T-helper 17 cell (primary cell): ENCODE results near the gene SELENOO. TPM values are rescaled to one million over a fixed set of nuclear protein-coding genes. Genes with fewer than 3 reads are reported as not detected.

Experiments
- ATAC-seq: fragments of 150-1000 bp; cut with Tn5 transposase; 2 replicates; pipeline ENCODE4 v1.10.0; 2021; ENCODE audit warnings: mild to moderate bottlenecking, moderate library complexity
- DNase-seq, 3 donors: peaks; one replicate each; pipeline versions ENCODE4 v3.0.0 to v3.0.0-alpha.2; 2020 to 2021
- H3K9me3 ChIP-seq: one replicate; pipeline ENCODE4 v1.7.0; 2013; ENCODE audit warnings: low read length, mild to moderate bottlenecking; ENCODE audit not compliant: control insufficient read depth, poor library complexity, severe bottlenecking
- H3K27ac Mint-ChIP-seq: one replicate; pipeline ENCODE4 v1.8.0; 2022; ENCODE audit warnings: mild to moderate bottlenecking, moderate library complexity, mixed read lengths
- H3K27me3 Mint-ChIP-seq: one replicate; pipeline ENCODE4 v1.8.0; 2022; ENCODE audit warnings: mixed read lengths
- H3K36me3 Mint-ChIP-seq: one replicate; pipeline ENCODE4 v1.8.0; 2022; ENCODE audit warnings: low read depth, mixed read lengths
- H3K4me1 Mint-ChIP-seq: one replicate; pipeline ENCODE4 v1.8.0; 2022; ENCODE audit warnings: mild to moderate bottlenecking, mixed read lengths
- H3K4me3 Mint-ChIP-seq: one replicate; pipeline ENCODE4 v1.8.0; 2022; ENCODE audit warnings: mild to moderate bottlenecking, moderate library complexity, mixed read lengths
- total RNA-seq, 4 donors: library from RNA in 2 of 4; stranded (reverse) in 2 of 4; gene quantifications; one replicate each; pipeline ENCODE4 v1.2.3 and lab custom pipeline; 2022 to 2026

The SELENOO gene
- total RNA-seq, 2 donors from 2014 or later = 27.4 to 29.5 TPM

- no peak overlapping the region for H3K27ac Mint-ChIP-seq
- H3K4me3 Mint-ChIP-seq = peak overlapping the region; percentile 19
- peaks cover 31% of the 10 kb centered on the region for H3K27me3 Mint-ChIP-seq
- DNase-seq (no peak), ATAC-seq (peak; percentile 59)
- no peaks in the 10 kb centered on the region for H3K9me3 ChIP-seq
- no peaks in the 10 kb centered on the region for H3K36me3 Mint-ChIP-seq
- peaks cover 11% of the 10 kb centered on the region for H3K4me1 Mint-ChIP-seq
Observed at GRCh38 chr22:50260801-50261614, 60.2 kb downstream of the SELENOO start.

- ATAC-seq (no peak), DNase-seq (no peak)
- H3K27me3 Mint-ChIP-seq = peaks cover 31% of the 10 kb centered on the region
Observed at GRCh38 chr22:50261615-50262459, 61.0 kb downstream of the SELENOO start, which contains the start of gene MAPK12. MAPK12 (minus strand) TSS chr22:50261683; CDS start chr22:50261509, 174 bp downstream.

GRCh38 chr22:50262460-50262911, 61.7 kb downstream of the SELENOO start:
- no peak for ATAC-seq
- no peaks in the 10 kb centered on the region for H3K9me3 ChIP-seq

More at GRCh38 chr22:50261615-50262459, 61.0 kb downstream of the SELENOO start, which contains the start of gene MAPK12:
- H3K27ac Mint-ChIP-seq = no peak within 1 kb of the TSS
- peak within 1 kb of the TSS; percentile 77 for H3K4me3 Mint-ChIP-seq
- no peaks in the 10 kb centered on the region for H3K9me3 ChIP-seq
- peaks cover 11% of the 10 kb centered on the region for H3K4me1 Mint-ChIP-seq
- no peaks in the 10 kb centered on the region for H3K36me3 Mint-ChIP-seq

GRCh38 chr22:50262973-50263617, 62.3 kb downstream of the SELENOO start:
- Mint-ChIP-seq H3K4me1 (peaks cover 12% of the 10 kb centered on the region), H3K27me3 (peaks cover 25% of the 10 kb centered on the region), H3K27ac (no peak overlapping the region), H3K36me3 (no peaks in the 10 kb centered on the region), H3K4me3 (no peak overlapping the region)
- ATAC-seq = no peak
- H3K9me3 ChIP-seq = no peaks in the 10 kb centered on the region
- no peak for DNase-seq

More at GRCh38 chr22:50262460-50262911, 61.7 kb downstream of the SELENOO start:
- Mint-ChIP-seq H3K27me3 (peaks cover 27% of the 10 kb centered on the region), H3K36me3 (no peaks in the 10 kb centered on the region), H3K4me3 (peak overlapping the region; percentile 77), H3K4me1 (peaks cover 11% of the 10 kb centered on the region), H3K27ac (no peak overlapping the region)
- no peak for DNase-seq

GRCh38 chr22:50264104-50264745, 63.4 kb downstream of the SELENOO start:
- ATAC-seq = no peak
- peaks cover 15% of the 10 kb centered on the region for H3K4me1 Mint-ChIP-seq
- H3K36me3 Mint-ChIP-seq = no peaks in the 10 kb centered on the region
- DNase-seq = no peak
- H3K27ac Mint-ChIP-seq = no peak overlapping the region
- no peak overlapping the region for H3K4me3 Mint-ChIP-seq
- no peaks in the 10 kb centered on the region for H3K9me3 ChIP-seq
- H3K27me3 Mint-ChIP-seq = peaks cover 17% of the 10 kb centered on the region

- H3K9me3 ChIP-seq = no peaks in the 10 kb centered on the region
- Mint-ChIP-seq H3K36me3 (no peaks in the 10 kb centered on the region), H3K4me1 (peaks cover 15% of the 10 kb centered on the region), H3K27ac (no peak overlapping the region), H3K4me3 (no peak overlapping the region), H3K27me3 (peaks cover 15% of the 10 kb centered on the region)
- DNase-seq = no peak
- ATAC-seq = no peak
Observed at GRCh38 chr22:50264946-50265669, 64.3 kb downstream of the SELENOO start.

GRCh38 chr22:50266994-50267393, 66.2 kb downstream of the SELENOO start:
- DNase-seq = no peak
- Mint-ChIP-seq H3K27ac (no peak overlapping the region), H3K4me1 (peaks cover 14% of the 10 kb centered on the region), H3K36me3 (no peaks in the 10 kb centered on the region), H3K4me3 (no peak overlapping the region), H3K27me3 (peaks cover 15% of the 10 kb centered on the region)
- H3K9me3 ChIP-seq = no peaks in the 10 kb centered on the region
- no peak for ATAC-seq

Other genes starting within 250 kb of the SELENOO start
- gene PIM3, start 240.2 kb upstream of the SELENOO start, total RNA-seq = 100 to 1,000 TPM; 227 to 241 TPM
- not detected for gene IL17REL, start 188.2 kb upstream of the SELENOO start, total RNA-seq
- not detected for gene TTLL8, start 142.7 kb upstream of the SELENOO start, total RNA-seq
- 1 to 10 TPM in 1 of 2 donors, under 1 TPM in 1; 0.62 to 1.3 TPM for gene MLC1, start 115.6 kb upstream of the SELENOO start, total RNA-seq
- not detected for gene MOV10L1, start 111.0 kb upstream of the SELENOO start, total RNA-seq
- under 1 TPM in 1 of 2 donors, not detected in 1; 0.29 TPM for gene PANX2, start 30.3 kb upstream of the SELENOO start, total RNA-seq
- 100 to 1,000 TPM; 141 to 158 TPM for gene TRABD, start 15.1 kb upstream of the SELENOO start, total RNA-seq
- gene TUBGCP6, start 44.0 kb downstream of the SELENOO start, total RNA-seq = 100 to 1,000 TPM; 110 to 122 TPM
- 100 to 1,000 TPM in 1 of 2 donors, 10 to 100 TPM in 1; 95.5 to 105 TPM for gene HDAC10, start 50.3 kb downstream of the SELENOO start, total RNA-seq
- gene MAPK12, start 60.7 kb downstream of the SELENOO start, total RNA-seq = 1 to 10 TPM; 1.7 to 1.9 TPM
- gene MAPK11, start 69.4 kb downstream of the SELENOO start, total RNA-seq = 10 to 100 TPM; 13.2 to 14.4 TPM
- 1 to 10 TPM; 3.0 to 7.6 TPM for gene PLXNB2, start 106.6 kb downstream of the SELENOO start, total RNA-seq
- gene DENND6B, start 126.0 kb downstream of the SELENOO start, total RNA-seq = 1 to 10 TPM; 1.8 to 2.2 TPM
- 10 to 100 TPM; 62.1 to 63.7 TPM for gene PPP6R2, start 142.3 kb downstream of the SELENOO start, total RNA-seq